EH (cell line): ENCODE results near the gene XAGE2.
"Not testable (repeated sequence)": the region's sequence is repeated elsewhere in the genome, so short reads cannot be mapped to it uniquely, and the experiment has no call there.

Experiments
- DNase-seq: peaks from one replicate; pipeline ENCODE4 v3.0.0-alpha.2; 2015; ENCODE audit warnings: low read depth

The XAGE2 gene, protein sequence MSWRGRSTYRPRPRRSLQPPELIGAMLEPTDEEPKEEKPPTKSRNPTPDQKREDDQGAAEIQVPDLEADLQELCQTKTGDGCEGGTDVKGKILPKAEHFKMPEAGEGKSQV

DNA sequence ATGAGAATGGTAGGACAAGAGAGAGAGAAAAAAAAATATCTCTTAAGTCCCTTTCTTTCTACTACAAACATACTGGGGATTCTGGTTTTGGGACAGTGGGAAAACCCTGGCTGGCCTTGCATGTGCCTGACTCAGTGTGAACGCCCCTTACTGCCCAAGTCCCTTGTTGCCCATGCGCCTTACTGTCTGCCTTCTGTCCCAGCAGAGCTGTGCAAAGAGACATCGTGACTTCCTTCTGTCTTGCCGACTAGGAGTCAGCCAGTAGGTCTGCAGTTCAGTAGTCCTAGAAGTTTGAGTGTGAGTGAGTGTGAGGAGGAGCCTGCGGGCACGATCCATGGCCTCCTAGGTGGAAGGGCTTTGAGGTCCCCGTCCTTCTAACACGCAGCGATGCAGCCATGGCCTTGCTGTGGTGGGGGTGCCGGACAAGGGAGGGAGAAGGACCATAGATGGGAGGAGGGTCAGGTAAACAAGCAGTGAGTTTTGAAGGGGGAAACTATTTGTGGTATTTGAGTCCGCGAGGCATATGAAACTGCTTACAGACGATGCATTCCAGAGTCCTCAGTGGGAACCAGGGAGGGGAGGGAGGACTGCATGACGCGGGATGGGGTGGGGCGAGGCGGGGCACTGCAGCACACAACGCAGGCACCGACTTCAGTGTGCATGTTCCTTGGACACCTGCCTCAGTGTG lies at the start of gene XAGE2:
XAGE2 (plus strand) TSS at position 654 of the 688 bp plus-strand sequence. CDS start 994 bp downstream, outside the sequence.
- no peak for DNase-seq

DNA sequence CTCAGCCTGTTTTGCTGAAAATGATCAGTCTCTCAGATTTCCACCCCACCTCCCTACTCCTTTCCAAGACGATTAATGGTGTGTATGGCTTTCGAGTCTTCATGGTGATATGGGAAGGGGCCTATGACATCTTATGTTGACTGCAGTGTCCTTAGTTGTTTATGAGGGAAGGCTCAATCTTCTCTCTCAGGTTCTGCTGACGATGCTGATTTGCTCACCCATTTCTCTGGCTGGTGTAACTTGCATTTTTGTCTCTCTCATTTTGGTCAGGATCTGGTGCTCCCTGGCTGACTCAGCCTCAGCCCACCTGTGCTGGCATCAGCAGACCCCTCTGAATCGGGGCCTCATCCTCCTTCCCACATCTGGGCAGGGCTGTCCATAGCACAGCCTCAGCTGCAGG lies 31.4 kb upstream of the XAGE2 start:
- no peak for DNase-seq

DNA sequence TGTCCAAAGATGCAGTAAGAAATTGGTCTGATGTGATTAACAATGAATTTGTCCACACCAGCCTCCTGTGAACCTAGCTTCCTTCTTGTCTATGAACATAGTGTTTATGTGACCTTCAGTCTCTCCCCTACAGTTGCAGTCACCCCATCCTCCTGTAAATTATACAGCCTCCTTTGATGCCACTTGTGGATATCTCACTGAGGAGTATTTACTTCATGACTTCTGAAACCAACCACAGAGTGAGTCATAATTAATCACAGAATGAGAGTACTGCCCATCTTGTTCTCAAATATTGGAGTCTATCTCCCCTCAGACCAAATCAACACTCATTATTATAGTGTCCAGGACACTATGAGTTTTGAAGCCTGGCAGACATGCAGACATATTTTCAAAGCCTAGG lies 27.3 kb upstream of the XAGE2 start:
- peak; percentile 2 for DNase-seq

DNA sequence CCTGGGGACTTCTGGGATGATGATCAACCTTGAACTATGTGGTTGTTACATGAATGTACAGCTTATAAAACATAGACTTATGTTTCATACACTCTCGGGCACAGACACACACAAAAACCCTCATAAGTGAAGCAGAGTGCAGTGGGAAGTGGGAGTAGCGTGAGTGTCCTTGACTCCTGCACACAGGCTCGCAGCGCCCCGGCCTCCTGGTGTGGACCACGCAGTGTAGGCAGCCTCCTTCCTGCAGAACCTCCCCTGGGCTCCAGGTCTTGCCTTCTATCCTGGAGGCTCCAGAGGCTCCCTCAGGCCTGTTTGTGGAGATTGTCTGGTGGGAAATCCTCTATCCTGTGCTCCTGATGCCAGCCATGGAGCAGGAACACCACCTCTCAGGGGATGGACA lies 25.7 kb upstream of the XAGE2 start:
- DNase-seq, result not testable (repeated sequence)

DNA sequence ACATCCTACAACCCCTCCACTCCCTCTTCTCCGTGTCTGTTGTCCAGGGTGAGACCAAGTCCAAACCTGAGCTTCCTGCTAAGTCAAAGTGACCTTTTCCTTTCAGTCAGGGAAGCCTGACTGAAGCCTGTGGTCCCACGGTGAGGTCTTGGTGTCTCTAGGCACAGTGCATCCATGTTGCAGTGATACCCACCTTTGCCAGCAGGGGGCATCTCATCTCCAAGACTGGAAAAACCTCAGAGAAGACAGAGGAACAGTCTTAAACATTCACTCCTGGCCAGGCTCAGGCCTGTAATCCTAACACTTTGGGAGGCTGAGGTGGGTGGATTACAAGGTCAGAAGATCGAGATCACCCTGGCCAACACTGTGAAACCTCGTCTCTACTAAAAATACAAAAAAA lies 23.4 kb upstream of the XAGE2 start:
- DNase-seq, result peak; percentile 53

DNA sequence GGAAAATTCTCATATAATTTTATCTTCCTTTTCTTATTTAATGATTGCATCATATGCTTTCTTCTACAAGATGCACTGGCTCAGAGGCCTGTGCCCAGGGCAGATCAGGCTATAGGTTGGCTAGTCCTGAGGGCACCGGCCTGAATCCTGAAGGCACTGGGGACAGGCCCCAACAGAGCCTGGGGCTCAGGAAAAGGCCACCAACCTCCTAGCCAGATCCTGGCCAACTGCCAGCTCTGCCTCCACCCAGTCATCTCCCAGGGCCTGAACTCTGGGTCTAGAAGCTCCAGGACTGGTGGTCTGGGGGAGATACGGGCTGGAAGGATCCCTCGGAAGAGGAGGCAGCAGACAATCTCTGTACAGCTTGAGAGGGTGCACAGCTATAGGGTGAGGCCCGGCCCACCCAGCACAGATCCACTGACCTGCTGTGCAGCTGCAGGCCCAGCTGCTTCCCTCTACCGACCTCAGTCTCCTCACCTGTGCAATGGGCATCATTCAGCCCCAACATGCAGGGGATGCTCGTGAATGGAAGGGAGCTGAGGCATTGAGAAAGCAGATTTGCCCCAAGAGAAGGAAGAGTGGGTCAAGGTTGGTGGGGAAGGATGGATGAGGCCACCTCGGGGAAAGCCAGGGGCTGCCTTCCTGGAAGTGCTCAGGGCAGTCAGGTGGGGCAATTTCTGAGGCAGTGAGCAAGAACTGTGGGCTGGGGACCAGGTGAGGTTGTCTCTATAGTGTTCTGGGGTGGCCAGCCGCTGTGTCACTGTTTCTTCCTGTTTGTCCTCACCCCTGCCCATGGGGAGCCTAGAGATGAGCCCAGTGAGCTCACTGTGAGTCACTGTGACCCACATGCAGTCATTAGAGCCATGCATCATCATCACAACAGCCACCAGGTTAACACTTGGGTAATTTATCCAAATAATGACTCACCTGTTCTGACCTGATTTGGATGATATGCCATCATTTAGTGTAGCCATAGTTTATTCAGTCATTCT lies 22.4 kb upstream of the XAGE2 start:
- DNase-seq, result peak; percentile 24

DNA sequence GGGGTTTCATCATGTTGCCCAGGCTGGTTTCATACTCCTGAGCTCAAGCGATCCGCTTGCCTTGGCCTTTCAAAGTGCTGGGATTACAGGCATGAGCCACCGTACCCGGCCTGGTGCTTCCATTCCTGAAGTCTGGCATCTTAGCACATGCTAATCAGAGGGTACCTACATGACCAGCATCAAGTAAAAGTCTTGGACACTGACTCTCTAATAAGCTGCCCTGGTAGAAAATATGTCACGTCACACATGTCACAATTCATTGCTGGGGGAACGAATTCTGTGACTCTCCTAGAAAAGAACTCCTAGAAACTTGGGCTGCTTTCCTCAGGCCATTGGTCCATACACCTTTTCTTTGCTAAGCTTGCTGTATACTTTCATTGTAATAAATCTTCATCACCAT lies 19.1 kb upstream of the XAGE2 start:
- no peak for DNase-seq

DNA sequence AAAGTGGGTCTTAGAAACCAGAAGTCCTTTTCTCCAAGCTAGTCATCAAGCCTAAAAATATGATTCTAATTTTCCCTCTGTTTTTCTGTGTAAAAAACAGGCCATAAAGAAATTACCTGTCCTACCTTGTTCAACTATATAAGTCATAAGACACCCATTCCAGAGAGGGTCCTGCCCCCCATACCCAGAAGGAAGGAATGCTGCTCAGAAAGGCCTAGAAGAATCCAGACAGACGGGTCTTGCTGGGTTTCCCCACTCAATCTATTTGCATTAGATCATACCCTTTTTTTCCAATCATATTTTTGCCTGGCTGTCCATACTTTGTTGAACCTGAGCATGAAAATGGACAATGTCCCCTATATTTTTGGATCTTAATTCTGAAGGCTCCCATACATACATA lies 16.3 kb upstream of the XAGE2 start:
- no peak for DNase-seq

DNA sequence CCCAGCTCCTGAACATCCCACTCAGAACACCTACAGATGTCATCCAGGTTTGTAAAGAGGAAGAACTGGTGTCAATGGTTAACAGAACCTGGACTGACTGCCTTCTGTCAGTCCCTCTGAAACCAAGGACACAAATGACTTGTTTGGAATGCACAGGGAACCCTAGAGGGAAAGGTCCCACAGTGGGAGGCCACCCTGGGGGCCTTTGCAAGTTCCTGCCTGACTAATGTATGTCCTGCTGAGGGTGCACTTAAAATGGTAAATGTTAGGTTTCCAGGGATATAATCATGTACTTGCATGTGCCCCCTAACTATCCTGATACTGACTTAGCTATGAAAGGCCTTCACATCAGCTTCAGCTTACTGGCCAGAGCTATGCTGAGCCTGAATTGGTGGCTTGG lies 15.0 kb upstream of the XAGE2 start:
- DNase-seq, result no peak

DNA sequence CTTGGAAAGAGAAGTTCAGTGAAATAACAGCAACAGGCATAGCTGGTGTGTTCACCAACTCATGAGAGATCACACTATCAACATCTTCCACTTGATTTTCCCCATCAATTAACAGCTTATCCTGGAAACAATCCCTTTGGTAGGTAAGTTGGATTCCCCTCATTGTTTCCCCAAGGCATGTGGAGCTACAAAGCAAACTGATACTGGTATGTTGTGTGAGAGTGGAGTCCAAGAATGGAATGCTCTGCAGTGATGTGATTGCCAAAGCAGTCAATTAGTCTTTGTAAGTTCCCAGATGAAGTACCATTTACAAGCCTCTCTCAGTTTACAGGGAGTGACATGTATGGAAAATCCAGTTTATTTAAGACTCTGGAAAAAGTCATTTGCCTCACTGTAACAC lies 13.7 kb upstream of the XAGE2 start:
- DNase-seq, result no peak

DNA sequence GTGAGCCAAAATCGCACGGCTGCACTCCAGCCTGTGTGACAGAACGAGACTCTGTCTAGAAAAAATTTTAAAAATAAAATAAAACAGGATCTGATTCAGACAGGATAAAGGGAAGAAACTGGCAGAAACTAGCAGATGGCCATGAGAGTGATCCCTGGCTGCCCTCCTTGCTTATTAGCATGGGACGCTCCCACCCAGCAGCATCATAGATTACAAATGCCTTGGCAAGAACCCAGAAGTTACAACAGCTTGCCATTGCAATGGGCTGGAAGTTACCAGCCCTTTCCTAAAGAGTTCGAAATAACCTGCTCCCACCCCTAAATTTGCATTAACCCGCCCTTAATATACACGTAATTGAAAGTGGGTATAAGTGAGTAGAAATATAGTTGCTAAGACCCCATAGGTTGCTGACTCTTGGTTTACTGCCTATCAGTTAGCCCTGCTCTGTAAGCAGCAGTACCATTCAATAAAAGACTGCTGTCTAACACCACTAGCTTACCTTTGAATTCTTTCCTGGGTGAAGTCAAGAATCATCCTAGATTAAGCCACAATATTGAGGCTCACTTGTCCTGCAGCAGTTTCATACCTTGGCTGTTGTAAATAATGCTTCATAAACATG lies 9.1 kb upstream of the XAGE2 start:
- no peak for DNase-seq

DNA sequence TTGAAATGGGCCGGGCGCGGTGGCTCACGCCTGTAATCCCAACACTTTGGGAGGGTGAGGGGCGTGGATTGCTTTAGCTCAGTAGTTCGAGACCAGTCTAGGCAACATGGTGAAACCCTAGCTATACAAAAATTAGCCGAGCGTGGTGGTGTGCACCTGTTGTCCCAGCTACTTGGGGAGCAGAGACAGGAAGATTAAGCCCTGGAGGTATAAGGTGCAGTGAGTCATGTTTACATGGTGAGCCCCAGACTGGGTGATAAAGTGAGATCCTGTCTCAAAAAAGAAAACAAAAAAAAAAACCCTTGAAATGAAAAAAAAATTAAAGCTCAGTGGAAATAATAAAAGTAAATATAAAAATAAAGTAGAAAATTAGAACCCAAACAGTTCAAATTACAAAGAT lies 6.9 kb upstream of the XAGE2 start:
- DNase-seq, result no peak

DNA sequence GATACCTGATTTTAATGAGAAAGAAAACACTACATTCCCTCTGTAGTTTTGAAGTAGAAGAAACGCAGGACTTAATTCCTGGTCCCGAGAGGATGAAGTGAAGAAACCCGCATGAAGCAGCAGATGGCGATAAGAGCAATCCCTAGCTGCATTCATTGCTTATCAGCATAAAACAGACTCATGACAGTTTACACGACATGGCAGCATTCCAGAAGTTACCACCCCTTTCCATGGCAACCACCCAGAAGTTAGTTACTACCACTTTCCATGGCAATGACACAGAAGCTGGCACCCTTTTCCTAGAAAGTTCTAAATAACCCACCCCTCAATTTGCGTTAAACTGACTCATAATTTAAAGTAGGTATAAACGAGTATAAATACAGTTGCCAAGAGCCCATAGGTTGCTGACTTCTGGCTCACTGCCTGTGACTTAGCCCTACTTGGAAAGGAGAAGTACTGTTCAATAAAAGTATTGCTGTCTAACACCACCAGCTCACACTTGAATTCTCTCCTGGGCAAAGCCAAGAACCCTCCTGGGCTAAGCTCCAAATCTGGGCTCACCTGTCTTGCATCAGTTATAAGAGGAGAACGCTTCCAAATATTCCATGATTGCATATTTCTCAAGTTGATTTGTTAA lies 5.5 kb upstream of the XAGE2 start:
- DNase-seq, result no peak

DNA sequence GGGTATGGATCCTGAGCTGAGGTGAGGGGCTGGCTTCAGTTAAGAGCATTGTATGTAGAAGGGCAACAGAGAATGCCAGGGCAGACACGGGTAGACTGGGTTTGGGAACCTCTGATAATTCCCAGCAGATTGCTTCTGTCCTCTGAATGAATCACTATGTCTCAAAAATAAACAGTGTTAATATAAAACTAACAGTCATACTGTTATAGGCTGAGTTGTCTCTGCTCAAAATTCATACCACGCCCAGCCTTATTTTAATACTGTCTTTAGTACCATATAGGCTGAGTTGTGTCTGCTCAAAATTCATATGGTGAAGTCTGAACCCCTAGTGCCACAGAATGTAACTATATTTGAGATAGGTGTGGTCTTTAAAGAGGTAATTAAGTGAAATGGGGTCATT lies 10.0 kb downstream of the XAGE2 start:
- DNase-seq, result no peak

DNA sequence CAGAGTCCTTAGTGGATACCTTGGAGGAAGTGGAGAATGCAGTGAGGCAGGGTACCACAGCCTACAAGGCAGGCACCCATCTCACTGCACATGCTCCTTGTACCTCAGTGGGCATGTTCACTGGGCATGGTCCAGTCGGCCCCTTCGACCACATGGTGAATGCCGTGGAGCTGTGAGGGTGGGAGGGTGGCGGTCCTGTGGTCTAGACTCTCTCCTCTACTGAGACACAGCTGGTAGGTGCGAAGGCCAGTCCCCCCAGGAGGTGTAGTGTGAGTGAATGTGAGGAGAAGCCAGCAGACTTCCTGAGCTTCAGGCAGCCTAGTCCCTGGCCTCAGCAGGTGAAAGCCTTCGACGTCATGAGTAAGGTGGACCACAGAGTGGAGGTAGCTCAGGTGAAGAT lies 12.2 kb downstream of the XAGE2 start:
- no peak for DNase-seq

DNA sequence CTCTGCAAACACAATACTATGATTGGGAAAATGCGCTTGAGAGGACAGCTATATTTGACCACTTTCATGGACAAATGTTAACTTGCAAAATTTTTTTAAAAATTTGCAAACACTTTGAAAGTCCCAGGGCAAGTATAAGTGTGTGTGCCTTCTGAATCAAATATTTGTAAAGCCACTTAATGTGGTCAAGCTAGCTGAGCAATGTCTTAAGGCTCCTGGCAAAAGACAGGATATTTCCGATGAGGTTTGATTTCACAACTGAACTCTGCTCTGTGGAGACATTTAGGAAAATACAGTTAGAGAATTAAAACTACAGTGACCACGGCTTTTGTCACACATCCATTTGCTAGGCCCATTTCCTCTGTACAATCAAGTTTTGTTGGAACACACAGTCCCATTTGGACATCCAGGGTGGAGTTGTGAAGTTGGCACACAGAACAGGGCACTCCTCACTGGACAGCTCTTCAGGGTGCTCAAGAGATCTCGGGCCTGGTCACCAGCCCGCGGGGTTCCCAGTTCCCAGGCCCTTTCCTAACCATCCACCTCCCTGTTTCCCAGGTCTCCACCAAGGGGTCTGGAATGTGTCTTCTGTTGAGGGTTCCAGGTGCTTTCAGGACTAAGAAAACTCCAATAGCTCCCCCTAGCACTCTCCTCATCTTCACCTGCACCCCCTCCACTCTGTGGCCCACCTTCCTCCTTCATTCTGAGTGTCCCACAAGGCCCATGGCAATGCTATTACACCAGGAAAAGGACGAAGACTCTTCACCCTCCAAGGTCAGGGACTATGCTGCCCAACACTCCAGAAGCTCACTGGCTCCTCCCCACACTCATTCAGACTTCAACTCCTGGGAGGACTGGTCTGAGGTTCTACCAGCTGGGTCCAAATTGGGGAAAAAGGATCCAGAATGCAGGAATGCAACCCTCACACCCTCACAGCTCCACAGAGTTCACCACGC lies 41.9 kb downstream of the XAGE2 start:
- DNase-seq, result no peak

DNA sequence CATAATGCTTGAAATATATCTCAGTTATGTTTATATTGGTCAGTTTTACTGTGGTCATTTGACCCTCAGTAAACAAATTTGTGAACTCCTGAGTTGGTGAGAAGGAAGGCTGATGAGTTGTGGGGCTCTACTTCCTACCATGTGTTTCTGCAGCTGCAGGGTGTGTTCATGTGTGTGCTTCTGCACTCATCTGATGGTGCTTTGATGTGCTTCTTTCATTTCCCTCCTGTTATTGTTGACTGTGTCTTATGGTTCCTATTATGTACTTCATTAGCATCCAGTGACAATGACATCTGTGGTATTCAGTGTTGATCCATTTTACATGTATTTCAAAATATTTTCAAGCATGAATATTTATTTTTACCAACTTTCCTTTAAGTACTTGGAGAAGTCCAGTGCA lies 46.5 kb downstream of the XAGE2 start:
- DNase-seq, result no peak

DNA sequence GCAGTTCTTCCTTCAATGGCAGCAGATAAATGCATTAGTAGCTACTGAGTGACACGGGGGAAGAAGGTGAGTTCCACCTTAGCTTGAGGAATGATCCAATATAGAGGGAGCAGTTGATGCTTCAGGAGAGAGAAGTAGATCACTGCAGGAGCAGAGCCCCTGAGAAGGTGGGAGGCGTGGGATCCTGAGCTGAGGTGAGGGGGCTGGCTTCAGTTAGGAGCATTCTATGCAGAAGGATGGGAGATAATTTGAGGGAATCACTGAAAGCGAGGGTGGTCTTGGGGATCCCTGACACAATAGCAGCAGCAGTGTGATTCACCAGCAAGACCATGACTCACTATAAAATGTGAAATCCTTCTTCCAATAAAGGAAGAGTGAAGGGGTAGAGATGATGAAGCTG lies 48.0 kb downstream of the XAGE2 start:
- DNase-seq, result no peak

DNA sequence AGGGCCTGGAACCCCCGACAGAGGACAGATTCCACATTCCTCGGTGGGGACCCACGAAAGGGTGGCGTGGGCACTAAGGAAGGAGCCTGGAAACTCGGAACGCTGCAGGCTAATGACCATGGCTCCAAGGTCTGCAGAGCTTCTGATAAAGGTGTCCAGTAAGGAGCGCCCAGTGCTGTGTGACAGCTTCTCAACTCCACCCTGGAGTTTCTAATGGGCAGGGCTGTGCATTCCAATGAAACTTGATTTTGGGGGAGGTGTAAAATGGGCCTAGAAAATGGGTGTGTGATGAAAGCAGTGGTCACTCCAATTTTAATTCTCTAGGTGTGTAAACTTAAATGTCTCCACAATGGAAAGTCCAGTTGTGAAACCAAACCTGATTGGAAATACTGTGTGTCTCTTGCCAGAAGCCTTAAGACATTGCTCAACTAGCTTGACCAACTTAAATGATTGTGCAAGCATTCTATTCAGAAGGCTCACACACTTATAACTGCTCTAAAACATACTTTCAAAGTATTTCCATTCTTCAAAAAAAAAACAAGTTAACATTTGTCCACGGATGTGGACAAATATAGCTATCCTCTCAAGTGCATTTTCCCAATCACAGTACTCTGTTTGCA lies 52.1 kb downstream of the XAGE2 start:
- peak; percentile 23 for DNase-seq

DNA sequence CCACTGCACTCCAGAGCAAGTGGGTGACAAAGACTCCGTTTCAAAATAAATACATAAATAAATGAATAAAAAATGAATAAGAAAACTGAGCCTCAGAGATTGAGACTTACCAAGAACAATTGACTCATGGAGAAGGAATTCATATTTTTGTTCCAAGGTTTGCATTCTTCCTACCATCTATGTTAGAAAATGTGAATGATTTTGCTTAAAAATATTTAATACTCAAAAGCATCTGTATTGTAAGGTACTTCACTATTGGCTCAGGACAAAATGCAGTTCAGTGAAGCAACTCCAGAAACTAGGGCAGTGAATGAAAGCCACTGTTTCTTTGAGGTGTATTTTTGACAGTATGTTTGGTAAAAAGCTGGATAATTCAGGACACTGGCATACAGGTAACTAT lies 54.1 kb downstream of the XAGE2 start:
- DNase-seq, result peak; percentile 81
